ENCODE measurements around the gene GPX5. TPM values are rescaled to one million over a fixed set of nuclear protein-coding genes. Genes with fewer than 3 reads are reported as not detected.

Gene GPX5
- total RNA-seq, 2 experiments from 2014 or later = not detected

- ATAC-seq (no peak), DNase-seq (no peak)
- Mint-ChIP-seq H3K4me1 (no peaks in the 10 kb centered on the region), H3K27me3 (peaks cover 55% of the 10 kb centered on the region), H3K36me3 (no peaks in the 10 kb centered on the region), H3K4me3 (no peak overlapping the region), H3K9me3 (ENCODE audit: low read depth) (no peaks in the 10 kb centered on the region), H3K27ac (no peak overlapping the region)
- CTCF ChIA-PET = interaction anchor here (0.7 kb wide), 1 partner anchor 10 kb away, joined by 3 read pairs; no protein-coding TSS in a partner anchor
Measured at GRCh38 chr6:28553986-28554881, 28.6 kb downstream of the GPX5 start.

GRCh38 chr6:28555136-28555535 is 29.5 kb downstream of the GPX5 start:
- H3K36me3 Mint-ChIP-seq = no peaks in the 10 kb centered on the region
- ATAC-seq (no peak), DNase-seq (no peak)
- H3K27me3 Mint-ChIP-seq = peaks cover 60% of the 10 kb centered on the region
- CTCF ChIA-PET = no interaction called here
- no peaks in the 10 kb centered on the region for H3K9me3 Mint-ChIP-seq (ENCODE audit: low read depth)
- no peaks in the 10 kb centered on the region for H3K4me1 Mint-ChIP-seq
- no peak overlapping the region for H3K4me3 Mint-ChIP-seq
- no peak overlapping the region for H3K27ac Mint-ChIP-seq

- Mint-ChIP-seq H3K9me3 (ENCODE audit: low read depth) (no peaks in the 10 kb centered on the region), H3K4me3 (no peak overlapping the region), H3K27ac (no peak overlapping the region), H3K27me3 (peaks cover 45% of the 10 kb centered on the region), H3K4me1 (no peaks in the 10 kb centered on the region), H3K36me3 (no peaks in the 10 kb centered on the region)
- ATAC-seq (no peak), DNase-seq (no peak)
- CTCF ChIA-PET = no interaction called here
Measured at GRCh38 chr6:28558629-28559028, 32.9 kb downstream of the GPX5 start.

- CTCF ChIA-PET = no interaction called here
- H3K9me3 Mint-ChIP-seq (ENCODE audit: low read depth) = no peaks in the 10 kb centered on the region
- peaks cover 41% of the 10 kb centered on the region for H3K27me3 Mint-ChIP-seq
Measured at GRCh38 chr6:28563430-28564095, 37.9 kb downstream of the GPX5 start.

DNA sequence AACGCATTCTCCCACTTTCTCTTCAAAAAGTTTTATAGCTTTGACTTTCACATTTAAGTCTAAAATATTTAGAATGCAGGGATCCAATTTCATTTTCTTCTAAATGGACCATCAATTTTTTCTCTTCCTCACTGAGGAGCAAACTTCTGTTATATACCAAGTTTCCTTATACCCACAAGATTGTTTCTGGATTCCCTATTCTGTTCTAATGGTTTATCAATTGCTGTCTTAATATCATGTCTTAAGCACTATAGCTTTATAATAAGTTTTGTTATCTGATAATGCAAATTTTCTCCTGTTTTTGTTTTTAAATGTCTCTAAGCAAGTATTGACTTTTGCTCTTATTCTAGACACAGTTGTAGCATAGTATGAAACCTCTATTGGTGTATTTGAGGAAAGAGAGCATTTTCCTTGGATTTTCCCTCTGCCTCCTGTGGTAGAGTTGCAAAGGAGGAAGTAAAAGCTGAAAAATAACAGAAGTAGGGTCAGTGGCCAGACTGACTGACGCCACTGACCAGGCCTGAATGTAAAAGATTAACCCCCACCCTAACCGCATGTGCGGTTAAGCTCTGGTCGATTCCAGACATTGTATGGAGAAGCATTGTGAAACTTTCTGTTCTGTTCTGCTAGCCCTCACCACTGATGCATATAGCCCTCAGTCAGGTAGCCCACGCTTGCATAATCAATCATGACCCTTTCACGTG is 40.3 kb downstream of the GPX5 start:
- no peak overlapping the region for H3K4me3 Mint-ChIP-seq
- no peak overlapping the region for H3K27ac Mint-ChIP-seq
- DNase-seq = no peak
- H3K36me3 Mint-ChIP-seq = no peaks in the 10 kb centered on the region
- no peaks in the 10 kb centered on the region for H3K9me3 Mint-ChIP-seq (ENCODE audit: low read depth)
- no peak for ATAC-seq
- H3K27me3 Mint-ChIP-seq = peaks cover 47% of the 10 kb centered on the region
- no peaks in the 10 kb centered on the region for H3K4me1 Mint-ChIP-seq
- CTCF ChIA-PET = no interaction called here

More at GRCh38 chr6:28563430-28564095, 37.9 kb downstream of the GPX5 start:
- ATAC-seq (no peak), DNase-seq (no peak)
- no peak overlapping the region for H3K27ac Mint-ChIP-seq
- no peak overlapping the region for H3K4me3 Mint-ChIP-seq
- H3K4me1 Mint-ChIP-seq = no peaks in the 10 kb centered on the region
- H3K36me3 Mint-ChIP-seq = no peaks in the 10 kb centered on the region

- Mint-ChIP-seq H3K27me3 (peaks cover 45% of the 10 kb centered on the region), H3K9me3 (ENCODE audit: low read depth) (no peaks in the 10 kb centered on the region), H3K27ac (no peak overlapping the region), H3K4me1 (no peaks in the 10 kb centered on the region), H3K36me3 (no peaks in the 10 kb centered on the region), H3K4me3 (no peak overlapping the region)
- CTCF ChIA-PET = interaction anchor here (0.6 kb wide), 1 partner anchor 35 kb away, joined by 4 read pairs; no protein-coding TSS in a partner anchor
- ATAC-seq = no peak
- no peak for DNase-seq
Measured at GRCh38 chr6:28566527-28567252, 41.0 kb downstream of the GPX5 start.

GRCh38 chr6:28567506-28567905 is 41.8 kb downstream of the GPX5 start:
- peaks cover 49% of the 10 kb centered on the region for H3K27me3 Mint-ChIP-seq
- no peak overlapping the region for H3K4me3 Mint-ChIP-seq
- ATAC-seq (no peak), DNase-seq (no peak)
- H3K4me1 Mint-ChIP-seq = no peaks in the 10 kb centered on the region
- no peaks in the 10 kb centered on the region for H3K9me3 Mint-ChIP-seq (ENCODE audit: low read depth)
- H3K27ac Mint-ChIP-seq = no peak overlapping the region
- no peaks in the 10 kb centered on the region for H3K36me3 Mint-ChIP-seq
- CTCF ChIA-PET = no interaction called here

- Mint-ChIP-seq H3K4me3 (no peak overlapping the region), H3K4me1 (no peaks in the 10 kb centered on the region), H3K36me3 (no peaks in the 10 kb centered on the region), H3K27ac (no peak overlapping the region), H3K9me3 (ENCODE audit: low read depth) (no peaks in the 10 kb centered on the region), H3K27me3 (peaks cover 50% of the 10 kb centered on the region)
- ATAC-seq (no peak), DNase-seq (no peak)
- CTCF ChIA-PET = no interaction called here
Measured at GRCh38 chr6:28568515-28569108, 42.9 kb downstream of the GPX5 start.

DNA sequence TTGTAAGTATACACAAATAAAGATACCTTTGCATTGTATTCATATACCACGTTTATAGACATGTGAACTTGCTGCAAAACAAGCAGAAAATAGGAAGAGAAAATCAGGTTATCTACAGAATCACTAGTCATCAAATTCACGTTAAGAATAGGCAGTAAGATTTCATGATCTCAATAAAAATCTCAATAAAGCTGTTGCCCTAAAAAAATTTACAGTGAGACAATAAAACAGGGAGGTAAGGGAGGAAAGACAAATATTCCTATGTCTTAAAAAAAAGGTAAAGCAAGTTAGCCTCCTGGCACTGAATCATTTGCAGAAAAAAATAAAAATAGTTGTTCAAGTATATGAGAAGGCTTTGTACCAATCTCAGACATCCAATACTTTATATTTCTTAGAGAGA is 44.1 kb downstream of the GPX5 start:
- Mint-ChIP-seq H3K36me3 (no peaks in the 10 kb centered on the region), H3K4me3 (no peak overlapping the region), H3K4me1 (no peaks in the 10 kb centered on the region), H3K27ac (no peak overlapping the region), H3K27me3 (peaks cover 53% of the 10 kb centered on the region), H3K9me3 (ENCODE audit: low read depth) (no peaks in the 10 kb centered on the region)
- CTCF ChIA-PET = no interaction called here
- ATAC-seq (no peak), DNase-seq (no peak)

DNA sequence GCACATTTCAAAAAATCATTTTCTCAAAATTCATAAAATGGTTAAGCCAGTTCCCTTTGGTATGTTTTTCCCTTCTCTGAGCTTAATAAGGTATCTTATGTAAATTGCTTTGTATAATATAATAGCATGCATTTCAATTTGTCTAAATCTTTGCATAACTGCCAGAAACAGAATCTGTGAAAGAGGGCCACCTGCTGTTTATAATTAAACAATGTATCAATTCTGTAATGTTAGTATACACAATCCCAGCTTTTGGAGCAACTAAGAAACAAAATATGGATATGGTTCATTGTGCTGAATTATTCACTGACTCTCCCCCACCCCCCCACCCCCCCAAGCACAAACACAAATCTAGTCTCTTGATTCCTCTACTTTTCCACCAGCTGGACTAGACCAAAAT is 54.8 kb downstream of the GPX5 start:
- CTCF ChIA-PET = interaction anchor here (0.6 to 0.9 kb wide), 2 partner anchors 28 to 517 kb away, joined by 3 read pairs; no protein-coding TSS in a partner anchor
- Mint-ChIP-seq H3K27ac (no peak overlapping the region), H3K4me3 (no peak overlapping the region), H3K27me3 (peaks cover 40% of the 10 kb centered on the region), H3K4me1 (no peaks in the 10 kb centered on the region), H3K36me3 (no peaks in the 10 kb centered on the region), H3K9me3 (ENCODE audit: low read depth) (no peaks in the 10 kb centered on the region)
- DNase-seq (no peak), ATAC-seq (no peak)

DNA sequence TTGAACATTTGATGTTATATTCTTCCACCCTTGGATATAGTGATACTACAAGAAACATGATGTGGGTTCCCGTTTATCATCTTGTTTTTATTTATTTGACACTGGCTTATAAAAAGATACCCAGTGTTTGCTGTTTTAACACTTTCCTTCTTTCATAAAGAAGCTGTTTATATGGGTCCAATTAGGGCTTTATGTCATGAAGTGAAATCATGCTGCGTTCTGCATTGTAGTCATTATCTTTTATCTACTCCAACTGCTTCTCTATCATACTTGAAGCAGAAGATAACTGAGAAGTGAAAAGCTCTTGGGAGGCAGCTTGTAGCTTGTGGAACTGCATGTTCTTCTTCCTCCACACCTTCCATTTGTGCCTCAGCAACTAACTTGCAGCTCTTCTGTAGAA is 57.8 kb downstream of the GPX5 start:
- ATAC-seq (no peak), DNase-seq (no peak)
- H3K27ac Mint-ChIP-seq = no peak overlapping the region
- H3K4me1 Mint-ChIP-seq = peaks cover 17% of the 10 kb centered on the region
- H3K27me3 Mint-ChIP-seq = peaks cover 56% of the 10 kb centered on the region
- CTCF ChIA-PET = no interaction called here
- peaks cover 2% of the 10 kb centered on the region for H3K36me3 Mint-ChIP-seq
- no peak overlapping the region for H3K4me3 Mint-ChIP-seq
- no peaks in the 10 kb centered on the region for H3K9me3 Mint-ChIP-seq (ENCODE audit: low read depth)
